Astrocyte of the spinal cord (primary cell): ENCODE measurements around the gene C1orf159.
"Not testable (repeated sequence)": the region's sequence is repeated elsewhere in the genome, so short reads cannot be mapped to it uniquely, and the experiment has no call there.

Source experiments
- DNase-seq: peaks from one replicate; pipeline ENCODE4 v3.0.0; 2011; ENCODE audit warnings: low read depth, low spot score
- H3K4me3 ChIP-seq: 2 replicates; pipeline ENCODE4 v1.5.1; 2011; ENCODE audit warnings: low read depth, mild to moderate bottlenecking, low read length, moderate library complexity
- in situ Hi-C: cut with HindIII; loops from 2 replicates; pipeline ENCODE4 v1.10.0; 2017; ENCODE audit warnings: low sequenced_read_pairs
- TF ChIP-seq, protein P1 (sequence below): IDR thresholded peaks from 2 replicates; pipeline ENCODE4 v1.5.1; 2012; ENCODE audit warnings: low read depth, mild to moderate bottlenecking, low read length, inconsistent platforms

Gene C1orf159

DNA sequence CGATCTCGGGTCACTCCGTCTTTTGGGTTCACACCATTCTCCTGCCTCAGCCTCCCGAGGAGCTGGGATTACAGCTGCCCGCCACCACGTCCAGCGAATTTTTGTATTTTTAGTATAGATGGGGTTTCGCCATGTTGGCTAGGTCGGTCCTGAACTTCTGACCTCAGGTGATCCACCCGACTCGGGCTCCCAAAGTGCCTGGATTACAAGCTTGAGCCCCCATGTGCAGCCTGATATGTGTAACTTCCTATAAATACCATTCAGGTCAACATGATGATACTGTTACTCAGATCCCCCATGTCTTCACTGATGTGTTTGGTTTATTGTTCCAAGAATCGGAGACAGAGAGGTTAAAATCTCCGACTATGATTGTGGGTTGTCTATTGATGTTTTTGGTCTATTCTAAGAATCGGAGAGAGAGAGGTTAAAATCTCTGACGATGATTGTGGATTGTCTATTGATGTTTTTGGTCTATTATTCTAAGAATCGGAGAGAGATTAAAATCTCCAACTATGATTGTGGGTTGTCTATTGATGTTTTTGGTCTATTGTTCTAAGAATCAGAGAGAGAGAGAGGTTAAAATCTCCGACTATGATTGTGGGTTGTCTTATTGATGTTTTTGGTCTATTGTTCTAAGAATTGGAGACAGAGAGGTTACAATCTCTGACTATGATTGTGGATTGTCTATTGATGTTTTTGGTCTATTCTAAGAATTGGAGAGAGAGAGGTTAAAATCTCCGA lies 17.0 kb downstream of the C1orf159 start:
- TF ChIP-seq, protein P1, sequence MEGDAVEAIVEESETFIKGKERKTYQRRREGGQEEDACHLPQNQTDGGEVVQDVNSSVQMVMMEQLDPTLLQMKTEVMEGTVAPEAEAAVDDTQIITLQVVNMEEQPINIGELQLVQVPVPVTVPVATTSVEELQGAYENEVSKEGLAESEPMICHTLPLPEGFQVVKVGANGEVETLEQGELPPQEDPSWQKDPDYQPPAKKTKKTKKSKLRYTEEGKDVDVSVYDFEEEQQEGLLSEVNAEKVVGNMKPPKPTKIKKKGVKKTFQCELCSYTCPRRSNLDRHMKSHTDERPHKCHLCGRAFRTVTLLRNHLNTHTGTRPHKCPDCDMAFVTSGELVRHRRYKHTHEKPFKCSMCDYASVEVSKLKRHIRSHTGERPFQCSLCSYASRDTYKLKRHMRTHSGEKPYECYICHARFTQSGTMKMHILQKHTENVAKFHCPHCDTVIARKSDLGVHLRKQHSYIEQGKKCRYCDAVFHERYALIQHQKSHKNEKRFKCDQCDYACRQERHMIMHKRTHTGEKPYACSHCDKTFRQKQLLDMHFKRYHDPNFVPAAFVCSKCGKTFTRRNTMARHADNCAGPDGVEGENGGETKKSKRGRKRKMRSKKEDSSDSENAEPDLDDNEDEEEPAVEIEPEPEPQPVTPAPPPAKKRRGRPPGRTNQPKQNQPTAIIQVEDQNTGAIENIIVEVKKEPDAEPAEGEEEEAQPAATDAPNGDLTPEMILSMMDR: no peak
- in situ Hi-C loops: no loop called here

DNA sequence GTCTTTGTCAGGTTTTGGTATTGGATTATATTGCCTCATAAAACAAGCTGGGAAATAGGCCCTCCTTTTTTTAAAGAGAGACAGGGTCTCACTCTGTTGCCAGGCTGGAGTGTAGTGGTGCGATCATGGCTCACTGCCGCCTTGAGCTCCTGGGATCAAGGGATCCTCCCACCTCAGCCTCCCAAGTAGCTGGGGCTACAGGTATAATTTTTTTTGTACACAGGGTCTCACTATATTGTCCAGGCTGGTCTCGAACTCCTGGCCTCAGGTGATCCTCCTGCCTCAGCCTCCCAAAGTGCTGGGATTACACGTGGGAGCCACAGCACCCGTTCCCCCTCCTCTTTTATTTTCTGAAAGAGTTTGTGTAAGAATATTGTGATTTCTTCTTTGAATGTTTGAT lies 19.8 kb downstream of the C1orf159 start:
- in situ Hi-C loops, DNase-seq, H3K4me3 ChIP-seq: not testable (repeated sequence)

More for the DNA sequence above, 17.0 kb downstream of the C1orf159 start:
- H3K4me3 ChIP-seq: no peak overlapping the region
- DNase-seq: no peak

DNA sequence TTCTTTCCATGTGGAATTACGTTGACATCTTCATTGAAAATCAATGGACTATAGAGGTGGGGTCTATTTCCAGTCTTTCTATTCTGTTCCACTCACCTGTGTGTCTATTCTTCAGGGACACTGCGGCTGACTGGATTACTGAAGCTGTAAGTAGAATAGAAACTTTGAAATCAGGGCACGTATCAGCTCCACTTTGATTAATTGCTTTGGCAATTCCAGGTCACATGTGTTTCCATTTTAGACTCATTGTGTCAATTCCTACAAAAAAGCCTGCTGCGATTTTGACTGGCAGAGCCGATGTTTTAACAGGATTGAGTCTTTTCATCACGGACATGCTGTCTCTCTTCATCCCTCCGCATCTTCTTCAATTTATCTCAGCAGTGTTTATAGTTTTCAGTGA lies 20.9 kb downstream of the C1orf159 start:
- in situ Hi-C loops: no loop called here
- DNase-seq: no peak
- TF ChIP-seq, protein P1: no peak
- H3K4me3 ChIP-seq: no peak overlapping the region

DNA sequence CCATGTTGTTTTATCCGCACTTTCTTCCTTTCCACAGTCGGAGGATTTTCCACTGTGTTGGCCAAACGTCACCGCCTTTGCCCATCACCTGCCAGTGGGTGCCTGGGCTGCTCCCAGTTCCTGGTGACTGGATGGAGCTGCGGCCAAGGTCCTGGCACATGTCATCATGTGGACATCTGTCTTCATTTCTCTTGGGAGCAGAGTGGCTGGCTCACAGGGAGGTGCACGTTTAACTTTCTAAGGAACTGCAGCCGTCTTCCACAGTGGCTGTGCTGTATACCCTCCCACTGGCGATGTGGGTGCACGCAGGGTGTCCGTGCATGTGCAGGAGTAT lies 22.3 kb downstream of the C1orf159 start:
- TF ChIP-seq, protein P1: no peak
- no peak overlapping the region for H3K4me3 ChIP-seq
- in situ Hi-C loops: no loop called here
- DNase-seq: no peak

DNA sequence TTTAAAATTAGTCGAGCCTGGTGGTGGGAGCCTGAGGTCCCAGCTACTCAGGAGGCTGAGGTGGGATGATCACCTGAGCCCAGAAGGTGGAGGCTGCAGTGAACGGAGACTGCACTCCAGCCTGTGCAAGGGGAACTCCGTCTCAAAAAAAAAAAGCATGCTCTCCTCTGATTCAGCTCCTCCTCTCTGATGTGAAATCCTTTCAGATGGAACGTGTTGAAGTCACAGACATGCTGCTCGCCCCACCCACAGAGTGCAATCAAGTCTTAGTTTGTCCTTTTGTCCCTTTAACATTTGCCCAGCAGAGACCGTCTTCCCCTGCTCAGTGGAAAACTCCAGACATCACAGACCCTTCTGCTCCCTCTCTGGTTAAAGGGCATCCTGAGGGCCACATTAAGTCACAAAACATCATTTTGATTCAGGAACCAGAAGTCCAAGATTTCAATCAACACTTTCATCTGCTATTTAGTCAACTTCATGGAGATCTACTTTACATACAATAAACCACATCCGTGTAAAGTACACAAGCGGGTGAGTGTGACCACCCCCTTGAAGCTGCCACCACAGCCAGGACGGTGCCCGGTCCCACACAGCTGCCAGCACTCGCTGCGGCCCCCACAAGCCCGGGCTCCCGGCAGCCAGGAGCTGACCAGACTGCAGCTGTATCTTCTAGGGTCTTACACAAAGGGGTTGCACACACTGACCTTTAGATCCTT lies 22.8 kb downstream of the C1orf159 start:
- H3K4me3 ChIP-seq: no peak overlapping the region
- TF ChIP-seq, protein P1: no peak
- in situ Hi-C loops: no loop called here
- no peak for DNase-seq

DNA sequence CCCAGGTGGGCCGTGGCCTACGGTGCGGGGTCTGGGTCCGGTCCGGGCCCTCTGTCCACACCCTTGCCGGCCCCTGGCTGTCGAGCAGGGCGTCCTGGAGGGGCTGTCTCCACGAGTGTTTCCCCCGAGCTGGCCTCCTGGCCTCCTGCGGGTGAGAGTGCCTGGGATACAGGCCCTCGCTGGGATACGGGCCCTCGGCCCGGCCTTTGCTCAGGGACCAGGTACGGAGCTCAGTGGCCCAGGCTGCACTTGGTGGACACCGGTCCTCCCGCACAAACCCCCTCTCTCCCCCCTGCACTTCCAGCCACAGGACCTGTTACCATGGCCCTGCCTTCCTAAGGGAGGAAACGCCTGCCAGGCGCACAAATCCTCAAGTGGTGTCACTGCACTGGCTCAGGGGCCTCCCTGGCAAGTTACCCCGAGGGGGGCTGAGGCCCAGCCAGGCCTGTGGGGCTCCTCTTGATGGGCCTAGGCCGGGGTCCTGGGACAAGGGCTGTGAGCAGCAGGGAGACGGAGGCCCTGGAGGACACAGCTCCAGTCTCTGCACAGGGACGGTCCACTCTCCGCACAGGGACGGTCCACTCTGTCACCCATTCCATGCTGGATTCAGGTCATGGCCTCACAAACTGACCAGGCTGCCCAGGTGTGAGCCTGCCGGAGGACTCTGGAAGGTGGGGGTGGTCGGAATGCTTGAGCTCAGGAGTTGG lies 23.6 kb downstream of the C1orf159 start:
- in situ Hi-C loops: no loop called here
- no peak for DNase-seq
- H3K4me3 ChIP-seq: no peak overlapping the region
- TF ChIP-seq, protein P1: no peak
